WERI-Rb-1 (cell line): ENCODE results near the gene PRLR.
"Not testable (repeated sequence)": the region's sequence is repeated elsewhere in the genome, so short reads cannot be mapped to it uniquely, and the experiment has no call there.

Source experiments
- DNase-seq: peaks from one replicate; pipeline ENCODE4 v3.0.0-alpha.2; 2020
- H3K27ac ChIP-seq: fragments of 250-450 bp; sonication (Bioruptor Pico); 2 replicates; pipeline ENCODE4 v1.5.1; 2020; ENCODE audit warnings: mild to moderate bottlenecking, moderate library complexity
- H3K27me3 ChIP-seq: fragments of 250-450 bp; sonication (Bioruptor Pico); 2 replicates; pipeline ENCODE4 v1.5.1; 2021; ENCODE audit warnings: mild to moderate bottlenecking, low read depth, moderate library complexity; ENCODE audit not compliant: insufficient read depth, severe bottlenecking
- H3K36me3 ChIP-seq: fragments of 250-450 bp; sonication (Bioruptor Pico); 2 replicates; pipeline ENCODE4 v1.5.1; 2020; ENCODE audit warnings: mild to moderate bottlenecking, moderate library complexity
- H3K4me3 ChIP-seq: 2 replicates; pipeline ENCODE4 v1.5.1; 2011; ENCODE audit warnings: low read depth, mild to moderate bottlenecking, control low read depth, low read length
- H3K9me3 ChIP-seq: fragments of 250-450 bp; sonication (Bioruptor Pico); 2 replicates; pipeline ENCODE4 v1.5.1; 2021; ENCODE audit warnings: mild to moderate bottlenecking, moderate library complexity; ENCODE audit not compliant: severe bottlenecking
- TF ChIP-seq, protein P1 (sequence below): IDR thresholded peaks from 2 replicates; pipeline ENCODE4 v1.5.1; 2011; ENCODE audit warnings: low read depth, mild to moderate bottlenecking, control low read depth, inconsistent platforms, low read length

PRLR gene

DNA sequence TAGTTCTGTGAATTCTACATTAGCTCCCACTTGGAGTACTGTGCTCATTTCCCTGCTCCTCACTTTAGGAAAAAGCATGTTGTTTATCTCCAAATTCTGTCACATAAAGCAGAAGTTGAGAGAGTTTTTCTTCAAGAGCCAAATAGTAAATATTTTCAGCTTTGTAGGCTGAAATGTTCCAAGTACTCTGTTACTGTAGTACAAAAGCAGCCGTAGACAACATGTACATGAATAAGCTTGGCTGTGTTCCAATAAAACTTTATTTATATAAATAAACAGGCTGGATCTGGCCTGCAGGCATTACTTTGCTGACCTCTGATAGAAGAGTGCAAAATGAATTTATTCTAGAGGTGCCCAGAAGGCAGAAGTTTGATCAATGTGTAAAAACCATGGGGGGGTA lies 109.6 kb downstream of the PRLR start:
- Histone ChIP-seq H3K27me3 (peaks cover 84% of the 10 kb centered on the region), H3K4me3 (no peak overlapping the region), H3K9me3 (no peaks in the 10 kb centered on the region), H3K36me3 (no peaks in the 10 kb centered on the region), H3K27ac (no peak overlapping the region)
- no peak for DNase-seq
- TF ChIP-seq, protein P1, sequence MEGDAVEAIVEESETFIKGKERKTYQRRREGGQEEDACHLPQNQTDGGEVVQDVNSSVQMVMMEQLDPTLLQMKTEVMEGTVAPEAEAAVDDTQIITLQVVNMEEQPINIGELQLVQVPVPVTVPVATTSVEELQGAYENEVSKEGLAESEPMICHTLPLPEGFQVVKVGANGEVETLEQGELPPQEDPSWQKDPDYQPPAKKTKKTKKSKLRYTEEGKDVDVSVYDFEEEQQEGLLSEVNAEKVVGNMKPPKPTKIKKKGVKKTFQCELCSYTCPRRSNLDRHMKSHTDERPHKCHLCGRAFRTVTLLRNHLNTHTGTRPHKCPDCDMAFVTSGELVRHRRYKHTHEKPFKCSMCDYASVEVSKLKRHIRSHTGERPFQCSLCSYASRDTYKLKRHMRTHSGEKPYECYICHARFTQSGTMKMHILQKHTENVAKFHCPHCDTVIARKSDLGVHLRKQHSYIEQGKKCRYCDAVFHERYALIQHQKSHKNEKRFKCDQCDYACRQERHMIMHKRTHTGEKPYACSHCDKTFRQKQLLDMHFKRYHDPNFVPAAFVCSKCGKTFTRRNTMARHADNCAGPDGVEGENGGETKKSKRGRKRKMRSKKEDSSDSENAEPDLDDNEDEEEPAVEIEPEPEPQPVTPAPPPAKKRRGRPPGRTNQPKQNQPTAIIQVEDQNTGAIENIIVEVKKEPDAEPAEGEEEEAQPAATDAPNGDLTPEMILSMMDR = no peak

DNA sequence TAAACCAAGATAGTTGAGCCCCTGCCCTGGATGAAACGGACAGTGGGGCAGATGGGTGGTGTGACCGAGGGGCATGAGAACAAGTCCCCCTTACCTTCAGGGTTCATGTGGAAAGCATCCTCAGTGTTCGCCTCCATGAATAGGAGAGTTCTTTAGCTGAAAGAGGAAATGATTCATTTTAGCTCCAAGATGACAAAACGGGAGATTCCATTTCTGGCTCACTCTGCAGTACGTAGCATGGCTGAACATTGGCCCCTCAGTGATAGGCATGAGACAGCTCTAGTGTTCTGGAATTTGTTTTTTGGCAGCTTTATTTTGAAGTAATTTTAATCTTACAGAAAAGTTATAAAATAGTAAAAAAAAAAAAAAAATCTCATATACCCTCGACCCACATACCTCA lies 112.3 kb downstream of the PRLR start:
- H3K9me3 ChIP-seq = no peaks in the 10 kb centered on the region
- DNase-seq = no peak
- H3K27me3 ChIP-seq = peaks cover 81% of the 10 kb centered on the region
- no peak overlapping the region for H3K4me3 ChIP-seq
- no peaks in the 10 kb centered on the region for H3K36me3 ChIP-seq
- TF ChIP-seq, protein P1 = no peak
- H3K27ac ChIP-seq = no peak overlapping the region

DNA sequence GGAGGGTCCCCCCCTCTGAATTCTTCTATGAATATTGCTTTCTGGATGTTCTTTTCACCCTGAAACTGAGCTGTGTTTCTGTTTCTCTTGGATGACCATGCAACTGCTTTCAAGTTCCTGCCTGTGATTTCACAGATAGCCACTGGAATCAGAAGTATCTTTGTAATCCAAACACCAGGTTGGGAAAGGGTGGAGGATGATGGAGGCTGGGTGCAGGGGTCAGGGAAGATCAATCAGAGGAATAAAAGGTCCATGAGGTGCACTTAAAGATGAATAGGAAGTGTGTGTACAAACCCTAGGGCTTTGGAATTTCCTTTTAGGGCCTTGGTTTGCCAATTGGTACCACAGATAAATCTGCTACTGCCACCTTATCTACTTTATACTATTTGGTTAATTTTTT lies 114.4 kb downstream of the PRLR start:
- H3K27ac ChIP-seq = no peak overlapping the region

DNA sequence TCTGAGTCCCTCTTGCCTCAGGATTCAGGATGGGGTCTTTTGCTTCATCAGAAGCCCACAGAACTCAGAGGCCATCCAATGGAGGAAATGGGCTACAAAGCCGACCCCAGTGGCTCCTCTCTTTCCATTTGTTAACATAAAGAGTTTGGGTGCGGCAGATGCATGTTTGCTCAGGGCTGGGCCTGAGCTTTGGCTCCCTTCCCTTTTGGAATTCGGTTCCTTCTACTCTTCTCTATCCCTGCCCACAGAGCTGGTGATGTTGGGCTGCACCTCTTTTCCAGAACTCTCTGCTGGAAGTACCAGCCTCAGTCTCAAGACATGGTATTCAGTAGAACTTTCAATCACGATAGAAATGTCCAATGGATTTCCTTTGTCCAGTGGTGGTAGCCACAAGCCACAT lies 115.6 kb downstream of the PRLR start:
- no peak for DNase-seq
- Histone ChIP-seq H3K27ac (no peak overlapping the region), H3K27me3 (peaks cover 74% of the 10 kb centered on the region), H3K36me3 (no peaks in the 10 kb centered on the region), H3K4me3 (no peak overlapping the region), H3K9me3 (no peaks in the 10 kb centered on the region)
- TF ChIP-seq, protein P1 = no peak

More for the DNA sequence above, 114.4 kb downstream of the PRLR start:
- H3K4me3 ChIP-seq = no peak overlapping the region
- no peaks in the 10 kb centered on the region for H3K9me3 ChIP-seq
- H3K27me3 ChIP-seq = peaks cover 75% of the 10 kb centered on the region
- TF ChIP-seq, protein P1 = no peak
- no peak for DNase-seq
- no peaks in the 10 kb centered on the region for H3K36me3 ChIP-seq

DNA sequence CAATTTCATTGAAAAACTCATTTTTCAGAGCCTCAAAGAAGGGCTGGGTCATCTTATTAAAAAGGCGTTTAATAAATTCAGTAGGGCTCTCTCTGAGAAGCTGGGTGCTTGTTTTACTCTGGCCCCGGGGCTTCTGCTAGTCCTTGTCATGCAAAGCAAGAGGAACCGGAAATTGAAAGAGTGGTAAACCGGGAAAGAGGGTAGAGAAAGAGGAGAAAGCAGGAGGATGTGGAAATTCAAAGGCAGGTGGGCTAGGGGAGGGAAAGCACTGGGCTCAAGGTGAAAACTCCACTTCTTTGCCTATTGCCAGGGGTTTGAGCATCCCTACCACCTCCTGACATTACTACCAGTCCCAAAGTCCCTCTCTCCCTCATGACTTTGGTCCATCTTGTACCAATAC lies 118.0 kb downstream of the PRLR start:
- no peak for DNase-seq
- Histone ChIP-seq H3K9me3 (no peaks in the 10 kb centered on the region), H3K4me3 (no peak overlapping the region), H3K27ac (no peak overlapping the region), H3K27me3 (peaks cover 56% of the 10 kb centered on the region), H3K36me3 (no peaks in the 10 kb centered on the region)
- TF ChIP-seq, protein P1 = no peak

DNA sequence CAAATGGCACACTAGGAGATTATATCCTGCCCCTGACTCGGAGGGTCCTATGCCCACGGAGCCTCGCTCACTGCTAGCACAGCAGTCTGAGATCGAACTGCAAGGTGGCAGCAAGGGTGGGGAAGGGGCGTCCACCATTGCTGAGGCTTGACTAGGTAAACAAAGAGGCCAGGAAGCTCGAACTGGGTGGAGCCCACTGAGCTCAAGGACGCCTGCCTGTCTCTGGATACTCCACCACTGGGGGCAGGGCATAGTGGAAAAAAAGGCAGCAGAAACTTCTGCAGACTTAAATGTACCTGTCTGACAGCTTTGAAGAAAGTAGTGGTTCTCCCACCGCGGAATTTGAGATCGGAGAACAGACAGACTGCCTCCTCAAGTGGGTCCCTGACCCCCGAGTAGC lies 125.7 kb downstream of the PRLR start:
- H3K9me3 ChIP-seq, H3K27ac ChIP-seq, H3K36me3 ChIP-seq, H3K4me3 ChIP-seq, DNase-seq: not testable (repeated sequence)
- H3K27me3 ChIP-seq = peaks cover 64% of the 10 kb centered on the region
